Smooth muscle cell (in vitro differentiated cells): ENCODE measurements around the gene TMEM183A. TPM values are rescaled to one million over a fixed set of nuclear protein-coding genes. Genes with fewer than 3 reads are reported as not detected.

ENCODE experiments used
- DNase-seq: peaks from one replicate; lab custom pipeline; 2025; ENCODE audit not compliant: unreplicated experiment; lab: John Stamatoyannopoulos, UW
- H2AFZ ChIP-seq: fragments of 200-600 bp; sonication (generic); 2 replicates; pipeline ENCODE4 v1.6.0; 2016; ENCODE audit warnings: antibody characterized with exemption, low read depth, mild to moderate bottlenecking
- H3F3A ChIP-seq: fragments of 200-600 bp; sonication (generic); 2 replicates; pipeline ENCODE4 v1.6.0; 2017; ENCODE audit warnings: antibody characterized with exemption, low read depth
- H3K27ac ChIP-seq: fragments of 200-600 bp; sonication (generic); 2 replicates; pipeline ENCODE4 v1.5.1; 2016; ENCODE audit warnings: low read depth, mild to moderate bottlenecking
- H3K27me3 ChIP-seq: fragments of 200-600 bp; sonication (generic); 2 replicates; pipeline ENCODE4 v1.6.1; 2016; ENCODE audit warnings: low read depth, mild to moderate bottlenecking
- H3K36me3 ChIP-seq: fragments of 200-600 bp; sonication (generic); 2 replicates; pipeline ENCODE4 v1.5.1; 2016; ENCODE audit warnings: low read depth
- H3K4me1 ChIP-seq: fragments of 200-600 bp; sonication (generic); 2 replicates; pipeline ENCODE4 v1.5.1; 2016; ENCODE audit warnings: low read depth
- H3K4me2 ChIP-seq: fragments of 200-600 bp; sonication (generic); 2 replicates; pipeline ENCODE4 v1.6.0; 2016; ENCODE audit warnings: mild to moderate bottlenecking
- H3K4me3 ChIP-seq: fragments of 200-600 bp; sonication (generic); 2 replicates; pipeline ENCODE4 v1.5.1; 2016; ENCODE audit warnings: mild to moderate bottlenecking
- H3K79me2 ChIP-seq: fragments of 200-600 bp; sonication (generic); 2 replicates; pipeline ENCODE4 v1.6.0; 2016; ENCODE audit warnings: low read depth, mild to moderate bottlenecking
- H3K9ac ChIP-seq: fragments of 200-600 bp; sonication (generic); 2 replicates; pipeline ENCODE4 v1.6.0; 2016; ENCODE audit warnings: low read depth
- H3K9me3 ChIP-seq: fragments of 200-600 bp; sonication (generic); replicated peaks from 2 replicates; pipeline ENCODE4 v1.5.1; 2016; ENCODE audit warnings: low read depth
- H4K20me1 ChIP-seq: fragments of 200-600 bp; sonication (generic); 2 replicates; pipeline ENCODE4 v1.6.0; 2016; ENCODE audit warnings: low read depth
- WGBS: methylation state at CpG from one replicate; pipeline ENCODE4 v1.1.7; 2016; ENCODE audit warnings: low lambda C conversion rate; 5-methylcytosine and 5-hydroxymethylcytosine counted together
- polyA plus RNA-seq: library from polyadenylated mRNA; unstranded; fragments of >200 nt; fragmentation: Nextera tagmentation; extraction: Ambion mirVana; gene quantifications from 2 replicates; pipeline ENCODE4 v1.2.1, GENCODE V29; 2016
- total RNA-seq: library from RNA; depleted of rRNA; stranded (reverse); fragments of >200 nt; gene quantifications from 2 replicates; pipeline ENCODE4 v1.2.3, GENCODE V29; 2014
- TF ChIP-seq, protein P1 (sequence below): fragments of 200-600 bp; sonication (generic); IDR thresholded peaks from 2 replicates; pipeline ENCODE4 v1.5.1; 2017; ENCODE audit warnings: borderline replicate concordance, mild to moderate bottlenecking, antibody characterized with exemption; ENCODE audit not compliant: insufficient read depth, poor library complexity, severe bottlenecking

TMEM183A gene
- total and polyA plus RNA-seq, 2 experiments from 2014 or later: 54.9 to 55.0 TPM

DNA sequence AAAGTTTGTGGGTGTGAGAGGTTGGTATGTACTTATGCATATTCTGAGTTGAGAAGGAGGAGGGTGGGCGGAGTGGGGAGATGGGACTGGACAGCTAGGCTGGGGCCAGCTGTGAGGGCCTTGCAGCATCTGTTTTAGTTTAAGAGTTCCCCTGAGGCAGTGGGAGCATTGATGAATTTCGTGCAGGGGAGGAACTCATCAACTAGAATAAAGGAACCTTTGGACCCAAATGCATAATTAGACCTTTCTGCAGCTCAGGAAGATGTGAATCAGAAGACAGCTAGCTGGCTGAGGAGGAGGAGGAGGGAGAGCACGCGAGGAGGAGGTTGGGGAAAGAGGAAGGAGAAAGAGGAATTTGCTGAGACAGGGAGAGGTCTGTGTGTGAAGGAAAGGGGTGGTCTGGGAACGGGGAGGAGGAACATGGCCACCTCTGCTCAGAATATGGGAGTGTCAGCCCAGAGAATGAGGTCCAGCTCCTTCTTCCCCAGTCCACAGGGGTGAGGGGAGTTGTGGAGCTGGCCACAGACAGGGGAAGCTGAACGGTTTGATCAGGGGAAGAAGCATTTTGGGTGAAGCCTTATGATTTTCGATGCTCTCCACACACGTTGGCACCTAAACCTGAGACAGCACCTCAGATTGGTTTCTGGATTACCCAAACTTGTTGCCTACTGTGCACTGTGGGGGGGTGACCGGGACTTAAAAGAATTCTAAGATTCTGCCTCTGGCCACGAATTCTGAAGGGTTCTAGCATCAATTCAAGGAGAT lies 50.9 kb downstream of the TMEM183A start:
- no peaks in the 10 kb centered on the region for H3K79me2 ChIP-seq
- WGBS: 79% methylated on average over 9 of the region's 10 CpGs
- no peak overlapping the region for H3K4me2 ChIP-seq
- no peak overlapping the region for H3K4me3 ChIP-seq
- no peaks in the 10 kb centered on the region for H4K20me1 ChIP-seq
- no peak overlapping the region for H3K27ac ChIP-seq
- H3K27me3 ChIP-seq: no peaks in the 10 kb centered on the region
- no peak for DNase-seq
- H3K4me1 ChIP-seq: peaks cover 4% of the 10 kb centered on the region
- H3K36me3 ChIP-seq: no peaks in the 10 kb centered on the region
- TF ChIP-seq, protein P1, sequence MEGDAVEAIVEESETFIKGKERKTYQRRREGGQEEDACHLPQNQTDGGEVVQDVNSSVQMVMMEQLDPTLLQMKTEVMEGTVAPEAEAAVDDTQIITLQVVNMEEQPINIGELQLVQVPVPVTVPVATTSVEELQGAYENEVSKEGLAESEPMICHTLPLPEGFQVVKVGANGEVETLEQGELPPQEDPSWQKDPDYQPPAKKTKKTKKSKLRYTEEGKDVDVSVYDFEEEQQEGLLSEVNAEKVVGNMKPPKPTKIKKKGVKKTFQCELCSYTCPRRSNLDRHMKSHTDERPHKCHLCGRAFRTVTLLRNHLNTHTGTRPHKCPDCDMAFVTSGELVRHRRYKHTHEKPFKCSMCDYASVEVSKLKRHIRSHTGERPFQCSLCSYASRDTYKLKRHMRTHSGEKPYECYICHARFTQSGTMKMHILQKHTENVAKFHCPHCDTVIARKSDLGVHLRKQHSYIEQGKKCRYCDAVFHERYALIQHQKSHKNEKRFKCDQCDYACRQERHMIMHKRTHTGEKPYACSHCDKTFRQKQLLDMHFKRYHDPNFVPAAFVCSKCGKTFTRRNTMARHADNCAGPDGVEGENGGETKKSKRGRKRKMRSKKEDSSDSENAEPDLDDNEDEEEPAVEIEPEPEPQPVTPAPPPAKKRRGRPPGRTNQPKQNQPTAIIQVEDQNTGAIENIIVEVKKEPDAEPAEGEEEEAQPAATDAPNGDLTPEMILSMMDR: no peak
- H2AFZ ChIP-seq: no peak overlapping the region
- no peaks in the 10 kb centered on the region for H3K9me3 ChIP-seq
- no peak overlapping the region for H3K9ac ChIP-seq
- H3F3A ChIP-seq: no peaks in the 10 kb centered on the region

- no peaks in the 10 kb centered on the region for H3K27me3 ChIP-seq
- TF ChIP-seq, protein P1: no peak
- no peak overlapping the region for H3K27ac ChIP-seq
- no peaks in the 10 kb centered on the region for H3K79me2 ChIP-seq
- no peak for DNase-seq
- H3K9ac ChIP-seq: no peak overlapping the region
- peaks cover 4% of the 10 kb centered on the region for H3K4me1 ChIP-seq
- H3K9me3 ChIP-seq: no peaks in the 10 kb centered on the region
- 92% methylated on average over 1 of the region's 1 CpG for WGBS
- H2AFZ ChIP-seq: no peak overlapping the region
- no peaks in the 10 kb centered on the region for H3F3A ChIP-seq
- no peak overlapping the region for H3K4me2 ChIP-seq
- H3K36me3 ChIP-seq: no peaks in the 10 kb centered on the region
- no peak overlapping the region for H3K4me3 ChIP-seq
- H4K20me1 ChIP-seq: no peaks in the 10 kb centered on the region
Observed at GRCh38 chr1:203058676-203058935, 51.4 kb downstream of the TMEM183A start.

- TF ChIP-seq, protein P1: no peak
- Histone ChIP-seq H3K4me3 (no peak overlapping the region), H3K27ac (no peak overlapping the region), H3K4me1 (peaks cover 4% of the 10 kb centered on the region), H3F3A (no peaks in the 10 kb centered on the region), H3K36me3 (no peaks in the 10 kb centered on the region), H2AFZ (no peak overlapping the region), H3K9me3 (no peaks in the 10 kb centered on the region), H3K79me2 (no peaks in the 10 kb centered on the region), H3K27me3 (no peaks in the 10 kb centered on the region), H4K20me1 (no peaks in the 10 kb centered on the region), H3K4me2 (no peak overlapping the region), H3K9ac (no peak overlapping the region)
- DNase-seq: no peak
- 97% methylated on average over 2 of the region's 2 CpGs for WGBS
Observed at GRCh38 chr1:203059485-203059884, 52.3 kb downstream of the TMEM183A start.

DNA sequence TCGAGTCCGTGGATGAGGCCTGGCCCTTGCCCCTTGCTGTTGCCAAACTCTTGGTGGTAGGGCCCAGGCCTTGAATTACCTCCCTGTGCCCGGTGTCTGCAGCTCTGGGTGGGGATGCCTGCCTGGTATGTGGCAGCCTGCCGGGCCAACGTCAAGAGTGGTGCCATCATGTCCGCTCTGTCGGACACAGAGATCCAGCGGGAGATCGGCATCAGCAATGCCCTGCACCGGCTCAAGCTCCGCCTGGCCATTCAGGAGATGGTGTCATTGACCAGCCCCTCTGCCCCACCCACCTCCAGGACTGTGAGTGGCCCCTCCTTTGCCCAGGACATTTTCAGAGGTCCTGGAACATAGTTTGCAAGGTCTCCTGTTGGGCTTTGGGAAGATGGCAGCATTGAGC lies 52.9 kb downstream of the TMEM183A start:
- DNase-seq: no peak
- TF ChIP-seq, protein P1: no peak

More for the DNA sequence above, 52.9 kb downstream of the TMEM183A start:
- H3K9me3 ChIP-seq: no peaks in the 10 kb centered on the region
- H3K4me1 ChIP-seq: peaks cover under 1% of the 10 kb centered on the region
- H3K4me2 ChIP-seq: no peak overlapping the region
- no peaks in the 10 kb centered on the region for H3F3A ChIP-seq
- H3K4me3 ChIP-seq: no peak overlapping the region
- no peaks in the 10 kb centered on the region for H3K27me3 ChIP-seq
- H3K79me2 ChIP-seq: no peaks in the 10 kb centered on the region
- H3K9ac ChIP-seq: no peak overlapping the region
- no peaks in the 10 kb centered on the region for H4K20me1 ChIP-seq
- H3K27ac ChIP-seq: no peak overlapping the region
- no peak overlapping the region for H2AFZ ChIP-seq
- WGBS: 96% methylated on average over 11 of the region's 11 CpGs
- H3K36me3 ChIP-seq: no peaks in the 10 kb centered on the region
